DND-41 (cell line): Measurements from ENCODE around the gene ZNF23.

Experiments used
- ATAC-seq: fragments of 200-7000 bp; cut with Tn5 transposase; 3 replicates; pipeline ENCODE4 v1.9.1; 2021; ENCODE audit warnings: low read depth; ENCODE audit not compliant: insufficient read depth
- DNase-seq: peaks from one replicate; pipeline ENCODE4 v3.0.0-alpha.2; 2020
- H2AFZ ChIP-seq: 2 replicates; pipeline ENCODE4 v1.6.0; 2012; ENCODE audit warnings: low read depth, low read length
- H3K27ac ChIP-seq: 2 replicates; pipeline ENCODE4 v1.5.1; 2012; ENCODE audit warnings: low read length, inconsistent platforms
- H3K27me3 ChIP-seq: fragments of 200-600 bp; sonication (generic); 2 replicates; pipeline ENCODE4 v1.6.0; 2012; ENCODE audit warnings: low read length, mild to moderate bottlenecking, inconsistent platforms; ENCODE audit not compliant: insufficient read depth, poor library complexity
- H3K36me3 ChIP-seq: 2 replicates; pipeline ENCODE4 v1.5.1; 2012; ENCODE audit warnings: low read length, inconsistent platforms; ENCODE audit not compliant: insufficient read depth
- H3K4me1 ChIP-seq: 2 replicates; pipeline ENCODE4 v1.5.1; 2012; ENCODE audit warnings: mild to moderate bottlenecking, low read length; ENCODE audit not compliant: insufficient read depth
- H3K4me2 ChIP-seq: 2 replicates; pipeline ENCODE4 v1.6.0; 2012; ENCODE audit warnings: mild to moderate bottlenecking, moderate library complexity, low read length, inconsistent platforms; ENCODE audit not compliant: insufficient read depth
- H3K4me3 ChIP-seq, 2 experiments: fragments of 200-600 bp in 1 of 2; shearing (Covaris generic) in 1 of 2; 2 replicates each; pipeline ENCODE4 v1.5.1; 2012 to 2016; ENCODE audit warnings: inconsistent platforms in 2 of 2, low read length in 2 of 2, mild to moderate bottlenecking in 2 of 2, low read depth in 1 of 2, moderate library complexity in 1 of 2
- H3K79me2 ChIP-seq: 2 replicates; pipeline ENCODE4 v1.6.0; 2012; ENCODE audit warnings: low read length, inconsistent platforms; ENCODE audit not compliant: insufficient read depth
- H3K9ac ChIP-seq: 2 replicates; pipeline ENCODE4 v1.6.0; 2012; ENCODE audit warnings: low read depth, mild to moderate bottlenecking, inconsistent platforms, low read length, moderate library complexity
- H3K9me3 ChIP-seq: 2 replicates; pipeline ENCODE4 v1.5.1; 2012; ENCODE audit warnings: low read length, moderate library complexity, mild to moderate bottlenecking, inconsistent platforms; ENCODE audit not compliant: insufficient read depth, severe bottlenecking
- H4K20me1 ChIP-seq: 2 replicates; pipeline ENCODE4 v1.6.0; 2012; ENCODE audit warnings: low read length; ENCODE audit not compliant: insufficient read depth
- EZH2 ChIP-seq: IDR thresholded peaks from 3 replicates; pipeline ENCODE4 v1.6.1; 2012; ENCODE audit warnings: borderline replicate concordance, low read depth, mild to moderate bottlenecking, moderate library complexity, low read length, inconsistent platforms; ENCODE audit not compliant: severe bottlenecking
- TF ChIP-seq, protein P1 (sequence below): IDR thresholded peaks from 2 replicates; pipeline ENCODE4 v1.5.1; 2012; ENCODE audit warnings: borderline replicate concordance, low read length, moderate library complexity, mild to moderate bottlenecking; ENCODE audit not compliant: poor library complexity, severe bottlenecking; ENCODE audit errors: extremely low read depth

ZNF23 gene

DNA sequence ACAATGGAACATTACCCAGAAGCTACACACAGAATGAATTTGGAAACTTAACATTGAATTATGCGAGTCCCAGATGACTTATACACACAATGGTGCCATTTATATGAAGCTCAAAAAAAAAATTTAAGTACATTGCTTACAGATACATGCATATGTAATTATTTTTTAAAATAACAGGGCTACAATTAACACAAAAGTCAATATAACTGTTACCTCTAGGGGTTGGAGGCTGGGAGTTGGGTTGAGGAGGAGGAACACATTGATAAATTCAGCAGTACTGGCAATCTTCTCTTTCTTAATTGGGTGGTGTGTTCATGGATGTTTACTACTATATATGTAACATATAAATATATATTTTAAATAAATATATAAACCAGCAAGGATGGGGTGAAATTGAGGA is 1.1 kb downstream of the ZNF23 start:
- Histone ChIP-seq H3K36me3 (peaks cover 8% of the 10 kb centered on the region; the same call in 1 of the 2 replicates), H4K20me1 (peaks cover 6% of the 10 kb centered on the region; the same call in 1 of the 2 replicates), H3K9me3 (no peaks in the 10 kb centered on the region), H3K4me2 (peak overlapping the region; percentile 74), H3K4me1 (peaks cover 26% of the 10 kb centered on the region), H3K27ac (no peak overlapping the region), H2AFZ (no peak overlapping the region; the same call in 1 of the 2 replicates), H3K4me3 (peak overlapping the region in 1 of 2 experiments; percentile 99; a peak in 3 of 4 replicates), H3K79me2 (peaks cover 18% of the 10 kb centered on the region), H3K9ac (peak overlapping the region; percentile 84), H3K27me3 (no peaks in the 10 kb centered on the region)
- DNase-seq (no peak), ATAC-seq (no peak)
- TF ChIP-seq, protein P1, sequence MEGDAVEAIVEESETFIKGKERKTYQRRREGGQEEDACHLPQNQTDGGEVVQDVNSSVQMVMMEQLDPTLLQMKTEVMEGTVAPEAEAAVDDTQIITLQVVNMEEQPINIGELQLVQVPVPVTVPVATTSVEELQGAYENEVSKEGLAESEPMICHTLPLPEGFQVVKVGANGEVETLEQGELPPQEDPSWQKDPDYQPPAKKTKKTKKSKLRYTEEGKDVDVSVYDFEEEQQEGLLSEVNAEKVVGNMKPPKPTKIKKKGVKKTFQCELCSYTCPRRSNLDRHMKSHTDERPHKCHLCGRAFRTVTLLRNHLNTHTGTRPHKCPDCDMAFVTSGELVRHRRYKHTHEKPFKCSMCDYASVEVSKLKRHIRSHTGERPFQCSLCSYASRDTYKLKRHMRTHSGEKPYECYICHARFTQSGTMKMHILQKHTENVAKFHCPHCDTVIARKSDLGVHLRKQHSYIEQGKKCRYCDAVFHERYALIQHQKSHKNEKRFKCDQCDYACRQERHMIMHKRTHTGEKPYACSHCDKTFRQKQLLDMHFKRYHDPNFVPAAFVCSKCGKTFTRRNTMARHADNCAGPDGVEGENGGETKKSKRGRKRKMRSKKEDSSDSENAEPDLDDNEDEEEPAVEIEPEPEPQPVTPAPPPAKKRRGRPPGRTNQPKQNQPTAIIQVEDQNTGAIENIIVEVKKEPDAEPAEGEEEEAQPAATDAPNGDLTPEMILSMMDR, result no peak
- no peak for TF ChIP-seq EZH2

DNA sequence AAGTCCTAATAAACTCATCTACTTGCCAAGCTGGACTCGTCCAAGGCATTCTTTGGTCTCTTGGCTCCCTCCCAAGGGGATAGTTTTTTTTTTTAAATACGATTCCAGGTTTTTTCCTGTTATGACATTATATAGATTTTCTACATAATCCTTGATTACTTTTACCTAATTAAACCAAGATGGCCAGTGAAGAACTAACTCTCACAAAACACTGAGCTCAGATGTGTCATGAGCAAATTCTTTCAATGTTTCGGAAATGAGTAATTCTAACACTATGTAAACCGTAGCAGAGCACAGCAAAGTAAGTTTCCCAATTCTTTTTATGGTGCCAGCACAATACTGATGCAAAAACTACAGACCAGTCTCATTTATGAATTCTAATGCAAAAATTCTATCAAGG is 1.8 kb downstream of the ZNF23 start:
- Histone ChIP-seq H3K9me3 (no peaks in the 10 kb centered on the region), H3K9ac (no peak overlapping the region), H3K4me2 (peak overlapping the region; percentile 74; the same call in 1 of the 2 replicates), H4K20me1 (peaks cover 6% of the 10 kb centered on the region; the same call in 1 of the 2 replicates), H3K36me3 (peaks cover 8% of the 10 kb centered on the region; the same call in 1 of the 2 replicates), H3K27me3 (no peaks in the 10 kb centered on the region), H3K4me3 (no peak overlapping the region), H2AFZ (no peak overlapping the region), H3K4me1 (peaks cover 26% of the 10 kb centered on the region), H3K79me2 (peaks cover 18% of the 10 kb centered on the region), H3K27ac (no peak overlapping the region)
- DNase-seq, result no peak
- no peak for TF ChIP-seq EZH2
- TF ChIP-seq, protein P1, result no peak
- ATAC-seq, result no peak

DNA sequence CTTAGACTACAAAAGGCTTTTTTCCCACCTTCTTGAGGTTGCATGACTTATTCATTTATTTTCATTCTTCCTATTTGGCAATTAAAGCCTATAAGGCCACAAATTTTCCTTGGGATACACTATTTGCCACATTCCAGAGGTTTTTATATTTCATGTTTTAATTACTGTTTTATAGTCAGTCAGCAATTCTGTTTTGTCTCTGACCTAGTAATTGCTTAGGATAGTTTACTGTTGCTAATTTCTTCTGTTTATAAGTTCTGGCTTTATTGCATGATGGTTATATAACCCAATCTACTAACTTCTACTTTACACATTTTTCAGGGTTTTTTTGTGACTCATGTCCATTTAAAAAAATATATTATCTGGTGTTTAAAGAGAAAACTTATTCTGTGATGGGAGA is 2.5 kb downstream of the ZNF23 start:
- Histone ChIP-seq H3K79me2 (peaks cover 18% of the 10 kb centered on the region), H3K27ac (no peak overlapping the region), H3K4me3 (no peak overlapping the region), H3K27me3 (no peaks in the 10 kb centered on the region), H3K9ac (no peak overlapping the region), H3K36me3 (peaks cover 8% of the 10 kb centered on the region; the same call in 1 of the 2 replicates), H3K4me2 (no peak overlapping the region), H3K9me3 (no peaks in the 10 kb centered on the region), H2AFZ (no peak overlapping the region), H3K4me1 (peaks cover 26% of the 10 kb centered on the region), H4K20me1 (peaks cover 6% of the 10 kb centered on the region; the same call in 1 of the 2 replicates)
- no peak for DNase-seq
- ATAC-seq, result no peak
- no peak for TF ChIP-seq EZH2
- TF ChIP-seq, protein P1, result no peak

DNA sequence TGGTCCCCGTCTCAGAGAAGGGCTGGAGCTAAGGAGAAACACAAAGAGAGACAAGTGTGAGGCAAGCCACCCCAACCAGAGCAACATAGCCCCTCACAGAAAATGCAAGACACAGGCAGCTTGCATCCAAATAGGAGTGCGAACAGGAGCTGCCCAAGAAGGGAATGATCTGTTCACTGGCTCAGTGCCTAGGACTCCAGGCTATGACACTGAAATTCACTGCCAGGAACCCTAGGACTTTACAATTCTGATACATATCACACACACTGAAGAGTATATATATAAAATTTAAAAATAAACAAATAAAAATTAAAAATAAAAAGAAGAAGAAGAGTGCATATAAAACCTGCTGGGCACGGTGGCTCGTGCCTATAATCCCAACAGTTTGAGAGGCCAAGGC is 5.2 kb downstream of the ZNF23 start:
- ATAC-seq (no peak), DNase-seq (no peak)
- H3K9ac ChIP-seq, result no peak overlapping the region
- H3K4me1 ChIP-seq, result peaks cover 16% of the 10 kb centered on the region
- H2AFZ ChIP-seq, result no peak overlapping the region
- no peak overlapping the region for H3K4me3 ChIP-seq
- H3K27ac ChIP-seq, result no peak overlapping the region
- TF ChIP-seq, protein P1, result no peak
- no peak for TF ChIP-seq EZH2
- H4K20me1 ChIP-seq, result peaks cover 6% of the 10 kb centered on the region; the same call in 1 of the 2 replicates
- H3K4me2 ChIP-seq, result no peak overlapping the region
- peaks cover 27% of the 10 kb centered on the region for H3K36me3 ChIP-seq
- no peaks in the 10 kb centered on the region for H3K9me3 ChIP-seq
- peaks cover 16% of the 10 kb centered on the region for H3K79me2 ChIP-seq
- no peaks in the 10 kb centered on the region for H3K27me3 ChIP-seq
